Retinal pigment epithelial cell (primary cell): ENCODE data around the gene EDEM1.

Experiments used
- DNase-seq: peaks from one replicate; pipeline ENCODE4 v3.0.0-alpha.2; 2010; ENCODE audit warnings: low read depth
- H3K4me3 ChIP-seq: 2 replicates; pipeline ENCODE4 v1.5.1; 2011; ENCODE audit warnings: mild to moderate bottlenecking, low read length, control low read depth, moderate library complexity
- CTCF ChIP-seq: conservative IDR thresholded peaks from 2 replicates; pipeline ENCODE4 v1.5.1; 2011; ENCODE audit warnings: low read depth, low read length, control low read depth, inconsistent platforms

EDEM1 gene

DNA sequence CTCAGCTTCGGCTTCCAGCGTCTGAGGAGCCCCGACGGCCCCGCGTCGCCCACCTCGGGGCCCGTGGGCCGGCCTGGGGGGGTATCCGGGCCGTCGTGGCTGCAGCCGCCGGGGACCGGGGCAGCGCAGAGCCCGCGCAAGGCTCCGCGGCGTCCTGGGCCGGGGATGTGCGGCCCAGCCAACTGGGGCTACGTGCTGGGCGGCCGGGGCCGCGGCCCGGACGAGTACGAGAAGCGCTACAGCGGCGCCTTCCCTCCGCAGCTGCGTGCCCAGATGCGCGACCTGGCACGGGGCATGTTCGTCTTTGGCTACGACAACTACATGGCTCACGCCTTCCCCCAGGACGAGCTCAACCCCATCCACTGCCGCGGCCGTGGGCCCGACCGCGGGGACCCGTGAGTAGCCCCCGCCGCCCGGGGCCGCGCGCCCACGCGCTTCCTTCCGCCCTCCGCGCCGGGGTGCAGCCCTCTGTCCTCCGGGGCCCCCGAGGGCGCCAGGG lies 462 bp downstream of the EDEM1 start:
- H3K4me3 ChIP-seq = peak overlapping the region; percentile 89
- no peak for TF ChIP-seq CTCF
- no peak for DNase-seq

DNA sequence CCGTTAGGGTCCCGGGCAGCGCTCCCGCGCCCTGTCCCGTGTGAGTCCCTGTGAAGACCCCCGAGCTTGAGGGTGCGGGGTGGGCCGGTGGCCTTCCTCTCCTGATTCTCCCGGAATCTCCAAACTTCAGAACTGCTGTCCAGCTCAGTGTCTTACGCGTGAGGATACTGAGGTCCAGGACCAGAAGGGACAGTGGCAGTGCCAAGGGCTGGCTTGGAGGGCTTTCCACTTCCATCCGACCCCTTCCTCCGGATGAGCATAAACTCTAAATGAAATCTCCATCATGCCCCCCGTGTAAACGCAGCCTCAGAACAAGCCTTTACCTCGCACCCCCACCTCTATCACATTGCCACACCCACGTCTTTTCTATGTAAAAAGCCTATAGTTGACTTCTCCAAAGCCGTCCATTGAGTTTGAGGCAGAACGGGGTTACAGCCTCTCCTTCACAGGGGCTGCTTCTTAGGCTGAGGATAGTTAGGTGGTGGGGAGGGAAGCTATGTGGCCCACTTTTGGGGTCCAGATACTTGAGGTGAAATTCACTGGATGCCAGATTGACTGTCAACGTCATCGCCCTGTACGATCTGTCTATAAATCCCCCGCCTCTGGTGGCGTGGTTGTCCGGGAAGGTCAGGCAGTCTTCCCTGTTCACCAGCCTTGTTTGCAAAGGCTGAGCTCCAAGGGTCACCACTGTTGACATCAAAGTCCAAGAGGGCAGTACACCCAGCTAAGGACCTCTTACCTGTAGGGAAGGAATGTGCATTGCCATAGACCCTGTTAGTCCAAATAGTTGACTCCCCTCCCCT lies 1.1 kb downstream of the EDEM1 start:
- no peak for DNase-seq
- peak overlapping the region; percentile 89 for H3K4me3 ChIP-seq
- no peak for TF ChIP-seq CTCF

DNA sequence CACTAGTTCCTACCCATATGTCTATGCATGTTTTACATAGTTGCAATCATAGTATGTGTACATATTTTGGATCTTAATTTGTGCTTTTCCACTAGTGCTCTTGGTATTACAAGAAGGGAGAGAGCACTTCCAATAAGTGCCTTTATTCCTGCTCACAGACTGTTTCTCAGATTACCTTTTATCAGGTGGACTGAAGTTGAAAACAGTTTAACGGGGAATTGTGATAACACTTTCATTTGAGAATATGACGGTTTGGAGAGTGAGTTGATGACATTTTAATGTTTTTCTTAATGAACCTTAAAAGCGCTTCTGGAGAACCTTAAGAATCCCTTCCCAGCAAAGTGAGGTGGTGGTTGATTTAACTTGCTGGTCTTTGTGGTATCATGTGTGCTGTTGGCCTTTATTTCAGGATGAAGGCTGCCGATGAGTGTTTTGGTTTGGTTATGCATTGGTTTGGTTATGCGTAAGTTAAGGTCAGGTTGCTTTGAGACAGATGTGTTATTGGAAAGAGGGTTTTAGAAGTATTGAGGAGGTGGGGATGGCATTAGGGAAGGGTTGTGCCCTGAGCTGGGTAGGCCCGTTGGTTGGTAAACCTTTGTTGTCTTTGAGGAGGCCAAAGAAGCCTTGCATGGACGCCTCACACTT lies 2.8 kb downstream of the EDEM1 start:
- no peak for DNase-seq
- TF ChIP-seq CTCF = no peak

DNA sequence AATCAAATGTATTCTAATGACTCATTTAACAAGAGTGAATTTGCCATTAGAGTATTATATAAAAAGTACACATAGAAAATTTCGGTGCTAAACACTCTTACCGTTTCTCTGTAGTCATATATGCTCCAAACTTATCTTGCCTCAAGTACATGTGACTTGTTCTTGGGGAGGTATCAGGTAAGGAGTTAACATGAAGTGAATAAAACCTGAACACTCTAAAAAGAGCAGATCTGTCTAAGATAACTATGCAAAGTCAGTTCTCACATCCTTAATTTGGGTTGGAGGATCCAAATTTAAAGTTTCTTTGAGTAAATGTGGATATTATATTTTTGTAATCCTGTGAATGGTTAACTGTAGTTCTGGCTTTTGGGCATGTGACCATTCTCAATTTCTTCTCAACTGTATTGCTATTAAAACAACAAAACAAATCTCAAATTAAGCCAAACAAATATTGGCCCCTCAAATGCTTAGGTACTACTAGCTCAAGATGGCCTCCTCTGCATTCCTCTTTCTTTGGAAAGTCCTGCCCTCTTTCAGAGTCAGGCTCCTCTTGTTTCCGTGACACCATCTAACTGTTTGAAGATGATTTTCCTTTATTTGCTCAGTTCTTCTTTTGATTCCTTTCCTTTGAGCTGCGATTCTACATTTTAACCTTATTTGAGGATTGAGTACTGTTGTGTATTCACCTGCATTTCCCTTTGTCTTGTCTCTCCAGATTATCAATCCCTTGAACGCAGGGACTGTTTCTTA lies 4.2 kb downstream of the EDEM1 start:
- no peak for TF ChIP-seq CTCF
- DNase-seq = no peak
- H3K4me3 ChIP-seq = no peak overlapping the region

More for the DNA sequence above, 2.8 kb downstream of the EDEM1 start:
- peak overlapping the region; percentile 5 for H3K4me3 ChIP-seq

- DNase-seq = no peak
- H3K4me3 ChIP-seq = no peak overlapping the region
- no peak for TF ChIP-seq CTCF
These were observed 5.3 kb downstream of the EDEM1 start for GRCh38 chr3:5192571-5193365.

- no peak for TF ChIP-seq CTCF
- no peak for DNase-seq
- no peak overlapping the region for H3K4me3 ChIP-seq
These were observed 6.8 kb downstream of the EDEM1 start for GRCh38 chr3:5194341-5194740.
